Astrocyte of the cerebellum (primary cell): ENCODE measurements around the gene SMYD3.
A peak's percentile ranks its signal among the peaks of the same experiment; 100 is the strongest.

Experiments
- DNase-seq: peaks from one replicate; pipeline ENCODE4 v3.0.0-alpha.2; 2011; ENCODE audit warnings: low read depth
- H3K4me3 ChIP-seq: 2 replicates; pipeline ENCODE4 v1.5.1; 2011; ENCODE audit warnings: mild to moderate bottlenecking, low read depth, low read length, moderate library complexity
- in situ Hi-C: cut with HindIII; loops from 2 replicates; pipeline ENCODE4 v1.10.0; 2017; ENCODE audit warnings: low sequenced_read_pairs
- TF ChIP-seq, protein P1 (sequence below): IDR thresholded peaks from 2 replicates; pipeline ENCODE4 v1.5.1; 2012; ENCODE audit warnings: low read length, low read depth, moderate library complexity, mild to moderate bottlenecking; ENCODE audit errors: missing control alignments

The SMYD3 gene

DNA sequence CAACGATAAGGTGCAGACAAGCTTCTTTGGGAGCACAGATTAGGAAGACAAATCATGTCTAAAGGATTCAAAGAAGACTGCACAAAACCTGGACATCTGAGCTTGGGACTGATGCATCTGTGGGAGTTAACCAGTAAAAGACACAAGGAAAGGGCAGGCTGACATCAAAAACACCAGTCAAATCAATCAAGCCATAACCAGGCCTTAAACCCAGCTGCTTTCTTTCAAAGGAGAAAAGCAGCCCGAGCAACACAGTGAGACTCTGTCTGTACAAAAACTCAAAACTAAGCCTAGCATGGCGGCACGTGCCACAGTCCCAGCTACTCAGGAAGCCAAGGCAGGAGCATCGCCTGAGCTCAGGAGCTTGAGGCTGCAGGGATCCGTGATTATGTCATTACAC is 411.6 kb downstream of the SMYD3 start:
- in situ Hi-C loops = no loop called here
- TF ChIP-seq, protein P1, sequence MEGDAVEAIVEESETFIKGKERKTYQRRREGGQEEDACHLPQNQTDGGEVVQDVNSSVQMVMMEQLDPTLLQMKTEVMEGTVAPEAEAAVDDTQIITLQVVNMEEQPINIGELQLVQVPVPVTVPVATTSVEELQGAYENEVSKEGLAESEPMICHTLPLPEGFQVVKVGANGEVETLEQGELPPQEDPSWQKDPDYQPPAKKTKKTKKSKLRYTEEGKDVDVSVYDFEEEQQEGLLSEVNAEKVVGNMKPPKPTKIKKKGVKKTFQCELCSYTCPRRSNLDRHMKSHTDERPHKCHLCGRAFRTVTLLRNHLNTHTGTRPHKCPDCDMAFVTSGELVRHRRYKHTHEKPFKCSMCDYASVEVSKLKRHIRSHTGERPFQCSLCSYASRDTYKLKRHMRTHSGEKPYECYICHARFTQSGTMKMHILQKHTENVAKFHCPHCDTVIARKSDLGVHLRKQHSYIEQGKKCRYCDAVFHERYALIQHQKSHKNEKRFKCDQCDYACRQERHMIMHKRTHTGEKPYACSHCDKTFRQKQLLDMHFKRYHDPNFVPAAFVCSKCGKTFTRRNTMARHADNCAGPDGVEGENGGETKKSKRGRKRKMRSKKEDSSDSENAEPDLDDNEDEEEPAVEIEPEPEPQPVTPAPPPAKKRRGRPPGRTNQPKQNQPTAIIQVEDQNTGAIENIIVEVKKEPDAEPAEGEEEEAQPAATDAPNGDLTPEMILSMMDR = no peak
- no peak for DNase-seq
- H3K4me3 ChIP-seq = no peak overlapping the region

DNA sequence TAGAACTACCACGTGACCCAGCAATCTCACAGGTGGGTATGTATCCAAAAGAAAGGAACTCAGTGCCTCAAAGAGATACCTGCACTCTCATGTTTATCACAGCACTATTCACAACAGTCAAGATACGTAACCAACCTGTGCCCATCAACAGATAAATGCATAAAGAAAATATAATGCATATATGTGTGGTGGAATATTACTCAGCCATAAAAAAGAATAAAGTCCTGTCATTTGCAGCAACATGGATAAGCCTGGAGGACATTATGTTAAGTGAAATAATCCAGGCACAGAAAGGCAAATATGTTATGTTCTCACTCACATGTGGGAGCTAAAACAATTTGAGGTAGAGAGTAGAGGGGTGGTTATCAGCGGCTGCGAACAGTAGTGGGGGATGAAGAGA is 413.8 kb downstream of the SMYD3 start:
- TF ChIP-seq, protein P1 = no peak
- no peak for DNase-seq
- in situ Hi-C loops = no loop called here
- no peak overlapping the region for H3K4me3 ChIP-seq

DNA sequence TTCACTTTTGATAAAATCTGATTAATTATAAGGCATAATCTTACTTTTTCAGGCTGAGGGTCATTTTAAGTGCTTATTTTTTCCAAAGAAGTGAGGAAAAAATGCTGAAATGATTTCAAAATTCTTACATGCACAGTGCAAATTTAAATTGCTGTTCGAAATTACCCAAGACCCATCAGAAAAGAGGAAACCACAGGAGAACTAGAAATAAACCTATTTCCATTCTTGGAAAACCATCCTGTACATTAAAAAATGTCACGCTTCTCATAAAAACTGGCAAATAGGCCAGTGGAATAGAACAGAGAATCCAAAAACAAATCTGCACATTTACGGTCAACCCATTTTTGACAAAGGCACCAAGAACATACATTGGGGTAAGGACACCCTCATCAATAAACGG is 414.9 kb downstream of the SMYD3 start:
- DNase-seq = no peak
- no peak overlapping the region for H3K4me3 ChIP-seq
- in situ Hi-C loops = no loop called here
- TF ChIP-seq, protein P1 = no peak

GRCh38 chr1:246091477-246091876 is 415.6 kb downstream of the SMYD3 start:
- no peak overlapping the region for H3K4me3 ChIP-seq
- TF ChIP-seq, protein P1 = no peak
- peak; percentile 4 for DNase-seq
- in situ Hi-C loops = no loop called here

DNA sequence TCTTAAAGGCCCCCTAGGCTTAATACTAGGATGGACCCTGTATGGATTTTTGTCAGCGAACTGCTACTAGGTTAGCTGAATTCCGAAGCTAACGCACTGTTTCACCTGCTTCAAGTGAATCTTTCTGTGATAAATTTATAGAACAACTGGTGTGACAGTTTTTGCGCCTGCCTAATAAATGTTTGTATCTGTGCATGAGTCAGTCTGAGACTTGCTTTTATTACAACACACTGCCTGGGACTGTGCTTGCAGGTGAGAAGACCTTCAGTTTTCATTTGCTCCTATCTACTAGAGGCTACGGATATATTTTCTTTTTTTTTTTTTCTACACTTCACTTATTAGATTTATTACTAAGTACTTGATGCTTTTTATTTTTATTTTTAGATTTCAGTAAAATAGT is 420.9 kb downstream of the SMYD3 start:
- no peak for DNase-seq
- no peak overlapping the region for H3K4me3 ChIP-seq
- in situ Hi-C loops = no loop called here
- TF ChIP-seq, protein P1 = no peak

- no peak overlapping the region for H3K4me3 ChIP-seq
- in situ Hi-C loops = no loop called here
- TF ChIP-seq, protein P1 = no peak
- DNase-seq = no peak
Measured at GRCh38 chr1:246083416-246083815, 423.7 kb downstream of the SMYD3 start.
